Measurements from ENCODE around the gene CRB1.

DNA sequence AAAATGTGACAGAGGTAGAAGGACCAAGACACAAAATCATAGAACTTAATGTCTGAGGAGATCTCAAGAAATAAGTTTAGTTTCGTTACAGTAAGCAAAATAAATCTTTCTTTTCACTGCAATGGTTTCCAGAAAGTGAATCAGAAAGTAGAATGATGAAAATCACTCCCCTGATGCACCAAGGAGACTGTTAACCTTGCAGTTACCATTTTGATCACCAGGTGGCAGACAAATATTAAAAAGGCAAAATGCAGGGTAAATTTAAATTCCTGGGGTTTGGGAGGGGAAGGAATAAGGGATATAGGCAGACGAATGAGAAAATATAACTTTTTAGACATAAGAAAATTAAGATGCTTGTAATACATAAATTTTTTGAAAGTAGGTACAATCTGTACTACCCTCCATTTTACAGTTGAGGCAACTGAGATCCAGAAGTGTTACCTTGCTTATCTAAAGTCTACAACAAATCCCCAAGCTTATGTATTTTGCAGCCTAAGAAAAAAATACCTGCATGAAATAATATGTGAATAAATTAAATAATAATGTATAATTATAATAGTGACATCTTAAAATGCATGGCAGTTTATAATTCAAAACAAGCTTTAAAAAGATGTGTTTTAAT lies 253.2 kb downstream of the CRB1 start:
- TF ChIP-seq, protein P1, sequence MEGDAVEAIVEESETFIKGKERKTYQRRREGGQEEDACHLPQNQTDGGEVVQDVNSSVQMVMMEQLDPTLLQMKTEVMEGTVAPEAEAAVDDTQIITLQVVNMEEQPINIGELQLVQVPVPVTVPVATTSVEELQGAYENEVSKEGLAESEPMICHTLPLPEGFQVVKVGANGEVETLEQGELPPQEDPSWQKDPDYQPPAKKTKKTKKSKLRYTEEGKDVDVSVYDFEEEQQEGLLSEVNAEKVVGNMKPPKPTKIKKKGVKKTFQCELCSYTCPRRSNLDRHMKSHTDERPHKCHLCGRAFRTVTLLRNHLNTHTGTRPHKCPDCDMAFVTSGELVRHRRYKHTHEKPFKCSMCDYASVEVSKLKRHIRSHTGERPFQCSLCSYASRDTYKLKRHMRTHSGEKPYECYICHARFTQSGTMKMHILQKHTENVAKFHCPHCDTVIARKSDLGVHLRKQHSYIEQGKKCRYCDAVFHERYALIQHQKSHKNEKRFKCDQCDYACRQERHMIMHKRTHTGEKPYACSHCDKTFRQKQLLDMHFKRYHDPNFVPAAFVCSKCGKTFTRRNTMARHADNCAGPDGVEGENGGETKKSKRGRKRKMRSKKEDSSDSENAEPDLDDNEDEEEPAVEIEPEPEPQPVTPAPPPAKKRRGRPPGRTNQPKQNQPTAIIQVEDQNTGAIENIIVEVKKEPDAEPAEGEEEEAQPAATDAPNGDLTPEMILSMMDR (optimal IDR thresholded peaks at IDR 0.05 in 1 of 3, IDR thresholded peaks at IDR 0.05 in 1 of 3, conservative IDR thresholded peaks at IDR 0.05 in 1 of 3; ENCODE audit: extremely low read depth in 1 of 3, insufficient read depth in 2 of 3, low read length in 3 of 3) = peak; percentile 34 to 66 (median 46)
- no peak for TF ChIP-seq EZH2 (IDR thresholded peaks at IDR 0.05; ENCODE audit: low read length)

All from keratinocyte (primary cell).